Fibroblast of lung (primary cell): Measurements from ENCODE around the gene TMEM191C.
"Not testable (repeated sequence)": the region's sequence is repeated elsewhere in the genome, so short reads cannot be mapped to it uniquely, and the experiment has no call there.

Source experiments
- CTCF ChIP-seq, 2 donors: IDR thresholded peaks in 1 of 2; conservative IDR thresholded peaks in 1 of 2; 1 replicate in 1 of 2; 2 replicates in 1 of 2; pipeline ENCODE4 v1.5.1; 2011 to 2012; ENCODE audit warnings: low read length in 2 of 2, control low read depth in 1 of 2, inconsistent platforms in 1 of 2, low read depth in 1 of 2, mild to moderate bottlenecking in 1 of 2
- EZH2 ChIP-seq: IDR thresholded peaks from 2 replicates; pipeline ENCODE4 v1.5.1; 2012; ENCODE audit warnings: low read length, control low read depth, mild to moderate bottlenecking; ENCODE audit errors: missing control alignments

- not testable (repeated sequence) for TF ChIP-seq CTCF (conservative IDR thresholded peaks at IDR 0.05 in 1 of 2, IDR thresholded peaks at IDR 0.05 in 1 of 2; ENCODE audit: low read depth in 1 of 2, low read length in 2 of 2); EZH2
Observed at GRCh38 chr22:21468194-21469096, 1.3 kb downstream of the TMEM191C start.
